ENCODE measurements around the gene CLCN6. TPM values are rescaled to one million over a fixed set of nuclear protein-coding genes. Genes with fewer than 3 reads are reported as not detected.

Gene CLCN6
- polyA plus RNA-seq (2011; rRNA removed) (5.7 and 8.2 TPM in 2 replicates), polyA plus RNA-seq (2017; fragmentation: RNase III; extraction: RNeasy Plus Mini Kit Qiagen cat#74134 plus additional on column Dnase treatment) (6.1 to 9.0 TPM (median 8.9 TPM) in 3 replicates), polyA minus RNA-seq (2011; rRNA and poly(A)+ RNA removed) (6.0 and 7.6 TPM in 2 replicates)
- 3.3 and 4.1 TPM in 2 replicates for polyA plus RNA-seq (2012; cell fraction: cytosol; rRNA removed)
- polyA plus RNA-seq (2012; cell fraction: nucleus; rRNA removed), result 16.1 and 19.6 TPM in 2 replicates

- peak; percentile 96 to 98 for DNase-seq (ENCODE audit: low read depth in 1 of 2, low spot score in 1 of 2)
- 0% methylated on average over 6 of the region's 72 CpGs for WGBS (ENCODE audit: missing lambda C conversion rate)
- CTCF ChIA-PET, result interaction anchor here (1.2 to 1.7 kb wide), 4 partner anchors 21 to 34 kb away, joined by 3 to 4 read pairs (median 3); no protein-coding TSS in a partner anchor
- peak; percentile 94 to 97 for ATAC-seq
- H3K9me3 ChIP-seq, result no peaks in the 10 kb centered on the region
- H3K4me2 ChIP-seq, result peak within 1 kb of the TSS; percentile 99
- peaks cover 26% of the 10 kb centered on the region for H3K4me1 ChIP-seq
- FAIRE-seq, result no peak
- peak within 1 kb of the TSS; percentile 59 for H3K4me3 ChIP-seq
- H3K27ac ChIP-seq, result peak within 1 kb of the TSS; percentile 91 to 95
- POLR2A ChIA-PET, result interaction anchor here (0.8 to 2.8 kb wide), 6 partner anchors 15 to 104 kb away, joined by 3 to 23 read pairs (median 4); no protein-coding TSS in a partner anchor
- peak; percentile 71 for TF ChIP-seq MAX (IDR thresholded peaks at IDR 0.05)
- TF ChIP-seq EP300 (IDR thresholded peaks at IDR 0.05), result no peak
- TF ChIP-seq JUNB (IDR thresholded peaks at IDR 0.05), result 0 out of 2 replicates have a peak, but pooled peaks have one; percentile 16
- TF ChIP-seq HOXB13 (CRISPR knock-in tag; IDR thresholded peaks at IDR 0.05; ENCODE audit: low read depth), result no peak
- TF ChIP-seq CHD4 (IDR thresholded peaks at IDR 0.05; ENCODE audit: borderline replicate concordance), result no peak
- peak; percentile 38 for TF ChIP-seq POLR2A (IDR thresholded peaks at IDR 0.05; ENCODE audit: low read length)
- 0 out of 3 replicates have a peak, but pooled peaks have one; percentile 27 for TF ChIP-seq BCL3 (IDR thresholded peaks at IDR 0.05)
- no peak for TF ChIP-seq SREBF2 (IDR thresholded peaks at IDR 0.05)
- TF ChIP-seq MYC (IDR thresholded peaks at IDR 0.05; ENCODE audit: borderline replicate concordance, low read length), result 0 out of 2 replicates have a peak, but pooled peaks have one; percentile 25
- no peak for TF ChIP-seq HOXA7 (CRISPR knock-in tag; IDR thresholded peaks at IDR 0.05)
- TF ChIP-seq GATA3 (IDR thresholded peaks at IDR 0.05; ENCODE audit: borderline replicate concordance), result no peak
- TF ChIP-seq POLR2AphosphoS2 (conservative IDR thresholded peaks at IDR 0.05; ENCODE audit: low read length), result no peak
- TF ChIP-seq HEYL (CRISPR knock-in tag; IDR thresholded peaks at IDR 0.05), result no peak
- no peak for TF ChIP-seq CTCF (IDR thresholded peaks at IDR 0.05)
- TF ChIP-seq ELK1 (IDR thresholded peaks at IDR 0.05; ENCODE audit: low read depth, low read length), result no peak
- TF ChIP-seq BHLHE40 (IDR thresholded peaks at IDR 0.05; ENCODE audit: low read depth, low read length), result peak; percentile 71
- TF ChIP-seq PHF8 (IDR thresholded peaks at IDR 0.05; ENCODE audit: borderline replicate concordance, low read depth), result peak; percentile 51; the same call in 1 of the 2 replicates
- TF ChIP-seq EHF (CRISPR knock-in tag; IDR thresholded peaks at IDR 0.05), result no peak
- TF ChIP-seq RCOR1 (IDR thresholded peaks at IDR 0.05; ENCODE audit: low read depth, low read length), result no peak
- no peak for TF ChIP-seq ZC3H11A (IDR thresholded peaks at IDR 0.05)
- no peak for TF ChIP-seq TFCP2L1 (CRISPR knock-in tag; IDR thresholded peaks at IDR 0.05)
- no peak for TF ChIP-seq RFX5 (IDR thresholded peaks at IDR 0.05)
- TF ChIP-seq RAD21 (conservative IDR thresholded peaks at IDR 0.05 in 1 of 2, IDR thresholded peaks at IDR 0.05 in 1 of 2), result no peak
- no peak for TF ChIP-seq ESRRA (IDR thresholded peaks at IDR 0.05; ENCODE audit: borderline replicate concordance, low read length)
- no peak for TF ChIP-seq PBX3 (IDR thresholded peaks at IDR 0.05)
- TF ChIP-seq USF2 (IDR thresholded peaks at IDR 0.05), result peak; percentile 100
- no peak for TF ChIP-seq MAZ (IDR thresholded peaks at IDR 0.05; ENCODE audit: borderline replicate concordance, low read depth, low read length)
- no peak for TF ChIP-seq HES2 (IDR thresholded peaks at IDR 0.05)
- peak; percentile 91 for TF ChIP-seq NPAS2 (CRISPR knock-in tag; IDR thresholded peaks at IDR 0.05; ENCODE audit: borderline replicate concordance)
- peak in 1 of 2 experiments; percentile 58; a peak in 2 of 5 replicates for TF ChIP-seq JUN (IDR thresholded peaks at IDR 0.05)
- TF ChIP-seq E2F6 (IDR thresholded peaks at IDR 0.05; ENCODE audit: borderline replicate concordance, low read depth), result 0 out of 2 replicates have a peak, but pooled peaks have one; percentile 33
Observed at GRCh38 chr1:11805422-11806306, at the start of gene CLCN6, which contains the start of gene MTHFR. CLCN6 (plus strand) TSS chr1:11806191; CDS start chr1:11806263, 72 bp downstream. MTHFR (minus strand) TSS chr1:11805964; CDS start chr1:11803116, 2,848 bp downstream.

Measured in A549 (cell line).